K562 (cell line): ENCODE results near the gene EIF4E1B. TPM values are rescaled to one million over a fixed set of nuclear protein-coding genes. Genes with fewer than 3 reads are reported as not detected.

Experiments
- ATAC-seq: fragments of 200-7000 bp; cut with Tn5 transposase; 3 replicates; pipeline ENCODE4 v1.9.1; 2020; ENCODE audit warnings: moderate library complexity
- BruUV-seq: library from RNA; stranded (reverse); fragments of 400-500 nt; replicated peaks from 2 replicates; lab custom pipeline; 2021; lab: Mats Ljungman, UMichigan
- CTCF ChIA-PET: fragments of 300-600 bp; formaldehyde crosslinking; extraction: SDS; loops from one replicate; lab custom pipeline; 2021; ENCODE audit warnings: low intra/inter-chr PET ratio; lab: Yijun Ruan, JAX
- POLR2A ChIA-PET: fragments of 300-600, 350-650 bp; sonication (Branson Sonifier 250); formaldehyde crosslinking; extraction: SDS; loops from one replicate; lab custom pipeline; 2021; ENCODE audit warnings: antibody characterized with exemption, inconsistent platforms; lab: Yijun Ruan, JAX
- DNase-seq, 4 experiments: peaks; one replicate each; pipeline versions ENCODE4 v3.0.0 to v3.0.0-alpha.2; 2011 to 2018; ENCODE audit warnings: low spot score in 3 of 4, mixed read lengths in 3 of 4; ENCODE audit errors: extremely low read depth in 1 of 4
- FAIRE-seq: peaks from 2 replicates; lab custom pipeline; 2011; peaks lifted over from hg19 to GRCh38; lab: Jason Lieb, UNC
- H2AFZ ChIP-seq: 2 replicates; pipeline ENCODE4 v1.6.0; 2011; ENCODE audit warnings: low read depth, low read length, control low read depth, inconsistent platforms
- H3K27ac ChIP-seq: fragments of 200-600 bp; 3 replicates; pipeline ENCODE4 v1.8.0; 2011; ENCODE audit warnings: low read depth, mild to moderate bottlenecking, control low read depth, inconsistent platforms, low read length, moderate library complexity, mixed read lengths; ENCODE audit errors: extremely low read depth
- H3K27me3 ChIP-seq, 2 experiments: fragments of 300-600 bp in 1 of 2; 2 replicates in 1 of 2; 3 replicates in 1 of 2; pipeline versions ENCODE4 v1.6.0 to v1.8.0; 2011; ENCODE audit warnings: inconsistent platforms in 2 of 2, low read length in 2 of 2, mild to moderate bottlenecking in 1 of 2, mixed read lengths in 1 of 2, moderate library complexity in 1 of 2; ENCODE audit not compliant: control insufficient read depth in 2 of 2, insufficient read depth in 2 of 2
- H3K36me3 ChIP-seq: fragments of 300-600 bp; 3 replicates; pipeline ENCODE4 v1.8.0; 2011; ENCODE audit warnings: mild to moderate bottlenecking, low read length, inconsistent platforms; ENCODE audit not compliant: control insufficient read depth, insufficient read depth
- H3K4me1 ChIP-seq, 2 experiments: fragments of 200-600 bp in 1 of 2; replicated peaks in 1 of 2; 2 replicates in 1 of 2; 3 replicates in 1 of 2; pipeline versions ENCODE4 v1.5.1 to v1.8.0; 2011; ENCODE audit warnings: inconsistent platforms in 2 of 2, low read length in 2 of 2, mild to moderate bottlenecking in 1 of 2, mixed read lengths in 1 of 2, moderate library complexity in 1 of 2; ENCODE audit not compliant: control insufficient read depth in 2 of 2, insufficient read depth in 2 of 2
- H3K4me2 ChIP-seq: 2 replicates; pipeline ENCODE4 v1.6.1; 2011; ENCODE audit warnings: low read length, control low read depth, inconsistent platforms, mixed read lengths; ENCODE audit not compliant: insufficient read depth
- H3K4me3 ChIP-seq: fragments of 200-600 bp; sonication (generic), shearing (Covaris generic); 2 replicates; pipeline ENCODE4 v1.5.1; 2016; ENCODE audit warnings: control low read depth, inconsistent platforms
- H3K79me2 ChIP-seq: fragments of 200-600 bp; 3 replicates; pipeline ENCODE4 v1.8.0; 2011; ENCODE audit warnings: low read length, inconsistent platforms; ENCODE audit not compliant: control insufficient read depth, insufficient read depth
- H3K9ac ChIP-seq, 2 experiments: 2 replicates each; pipeline versions ENCODE4 v1.6.0 to v1.6.1; 2011; ENCODE audit warnings: low read depth in 2 of 2, low read length in 2 of 2, control low read depth in 1 of 2, inconsistent platforms in 1 of 2, mild to moderate bottlenecking in 1 of 2, mixed read lengths in 1 of 2; ENCODE audit not compliant: insufficient read depth in 1 of 2
- H3K9me1 ChIP-seq: one replicate; pipeline ENCODE4 v1.6.0; 2011; ENCODE audit warnings: inconsistent platforms, mild to moderate bottlenecking, low read length, moderate library complexity; ENCODE audit not compliant: control insufficient read depth, insufficient read depth
- H3K9me3 ChIP-seq: replicated peaks from 2 replicates; pipeline ENCODE4 v1.5.1; 2011; ENCODE audit warnings: low read depth, low read length, inconsistent platforms; ENCODE audit not compliant: control insufficient read depth, insufficient read depth
- H4K20me1 ChIP-seq: replicated peaks from 2 replicates; pipeline ENCODE4 v1.6.1; 2011; ENCODE audit warnings: low read length, inconsistent platforms, mixed read lengths; ENCODE audit not compliant: control insufficient read depth, insufficient read depth
- ATF1 ChIP-seq, 2 experiments: fragments of 450-650 bp in 1 of 2; IDR thresholded peaks; 2 replicates each; pipeline ENCODE4 v1.6.1; 2016; ENCODE audit warnings: missing compliant biosample characterization in 1 of 2, missing genetic modification characterization in 1 of 2
- CREBBP ChIP-seq: IDR thresholded peaks from one replicate; pipeline ENCODE4 v1.6.1; 2012; ENCODE audit warnings: low read depth, mild to moderate bottlenecking, control low read depth, inconsistent platforms, low read length
- NFE2 ChIP-seq: IDR thresholded peaks from 2 replicates; pipeline ENCODE4 v1.6.1; 2014; ENCODE audit warnings: antibody characterized with exemption, low read depth
- PHB ChIP-seq: fragments of 250-450 bp; sonication (Bioruptor Pico); IDR thresholded peaks from 2 replicates; pipeline ENCODE4 v1.5.0; 2021
- POU5F1 ChIP-seq: fragments of 150-350 bp; IDR thresholded peaks from 2 replicates; pipeline ENCODE4 v1.6.1; 2014; ENCODE audit warnings: borderline replicate concordance, low read length, low read depth, mild to moderate bottlenecking; ENCODE audit not compliant: partially characterized antibody
- RBM22 ChIP-seq: fragments of 200-400 bp; formaldehyde crosslinking; IDR thresholded peaks from 2 replicates; pipeline ENCODE4 v1.6.1; 2018; ENCODE audit warnings: low read length, low read depth; ENCODE audit not compliant: poor library complexity, severe bottlenecking
- SP1 ChIP-seq: sonication (generic); formaldehyde crosslinking; IDR thresholded peaks from 2 replicates; pipeline ENCODE4 v1.8.1; 2022; ENCODE audit warnings: mild to moderate bottlenecking, missing genetic modification reagents
- SP2 ChIP-seq: IDR thresholded peaks from 2 replicates; pipeline ENCODE4 v1.6.1; 2011; ENCODE audit warnings: mild to moderate bottlenecking, low read depth, low read length, moderate library complexity; ENCODE audit not compliant: poor library complexity, severe bottlenecking; ENCODE audit errors: extremely low read depth
- TCF7L2 ChIP-seq: fragments of 150-350 bp; IDR thresholded peaks from 2 replicates; pipeline ENCODE4 v1.6.1; 2016; ENCODE audit warnings: low read depth, mild to moderate bottlenecking, low read length, moderate library complexity
- VEZF1 ChIP-seq: fragments of 200-800 bp; sonication (Bioruptor generic); IDR thresholded peaks from 2 replicates; pipeline ENCODE4 v1.6.1; 2017; ENCODE audit warnings: missing genetic modification characterization, missing compliant biosample characterization
- ZNF12 ChIP-seq: sonication (generic); formaldehyde crosslinking; IDR thresholded peaks from 2 replicates; pipeline ENCODE4 v1.4.0; 2020; ENCODE audit warnings: mild to moderate bottlenecking, missing genetic modification reagents
- ZNF347 ChIP-seq: fragments of 450-650 bp; formaldehyde crosslinking; IDR thresholded peaks from 2 replicates; pipeline ENCODE4 v1.4.0; 2020; ENCODE audit warnings: low read depth, mild to moderate bottlenecking, moderate library complexity
- ZNF785 ChIP-seq: fragments of 250-450 bp; sonication (Bioruptor Pico); IDR thresholded peaks from 2 replicates; pipeline ENCODE4 v1.4.0; 2020; ENCODE audit warnings: mild to moderate bottlenecking
- WGBS: fragments of 100-300 bp; shearing (Covaris generic); methylation state at CpG from one replicate; pipeline ENCODE4 v1.1.6; 2016; ENCODE audit warnings: low coverage, mixed read lengths; ENCODE audit not compliant: insufficient coverage; ENCODE audit errors: missing lambda C conversion rate; 5-methylcytosine and 5-hydroxymethylcytosine counted together
- in situ Hi-C: fragments of 300-500 bp; cut with MboI; formaldehyde crosslinking; loops from 4 replicates; pipeline ENCODE4 v1.15.0; 2018; ENCODE audit warnings: inconsistent platforms, mixed read lengths
- intact Hi-C: fragments of 100-400 bp; cut with micrococcal nuclease; formaldehyde crosslinking; loops from 2 replicates; pipeline ENCODE4 v1.14.2; 2022
- polyA plus RNA-seq, 8 experiments: library from polyadenylated mRNA; depleted of rRNA in 4 of 8; stranded (reverse) in 5 of 8; unstranded in 3 of 8; fragments of >200 nt; fragmentation: Nextera tagmentation in 2 of 8; fragmentation: Illumina TruSeq in 1 of 8; extraction: Ambion mirVana in 2 of 8; extraction: Trizol in 1 of 8; gene quantifications; 2 replicates each; pipeline versions ENCODE4 v1.2.1 to v1.2.3, GENCODE V29; 2011 to 2014; ENCODE audit warnings: inconsistent platforms in 1 of 8, missing spikeins in 1 of 8
- total RNA-seq, 7 experiments: library from RNA; depleted of rRNA in 6 of 7; stranded (reverse); fragments of >200 nt in 6 of 7; fragmentation: Illumina TruSeq in 2 of 7; extraction: Trizol in 2 of 7; gene quantifications; 2 replicates each; pipeline versions ENCODE4 v1.2.1 to v1.2.3, GENCODE V29; 2011 to 2021; ENCODE audit warnings: low replicate concordance in 1 of 7

EIF4E1B gene
- total and polyA plus RNA-seq, 9 of the 15 experiments (the other 6 are each of a cell fraction or from before 2014, with no cell fraction given): not detected

- intact Hi-C loops: no loop called here
- H3K4me2 ChIP-seq: no peak overlapping the region
- TF ChIP-seq RBM22 (no peak), VEZF1 (CRISPR knock-in tag) (no peak), SP1 (CRISPR knock-in tag) (no peak), TCF7L2 (no peak), ZNF785 (CRISPR knock-in tag) (no peak), SP2 (no peak), ZNF347 (no peak), NFE2 (no peak), ATF1 (CRISPR knock-in tag; IDR thresholded peaks at IDR 0.05) (no peak), ATF1 (tag; IDR thresholded peaks at IDR 0.05) (no peak), PHB (CRISPR knock-in tag) (no peak), CREBBP (no peak), POU5F1 (no peak), ZNF12 (no peak)
- TF ChIP-seq, all 486 proteins: peak for 0
- DNase-seq (no peak), ATAC-seq (no peak), FAIRE-seq (no peak)
- Histone ChIP-seq H3K27ac (no peak overlapping the region), H3K79me2 (no peaks in the 10 kb centered on the region), H3K9me3 (no peaks in the 10 kb centered on the region), H3K36me3 (no peaks in the 10 kb centered on the region), H3K9me1 (no peaks in the 10 kb centered on the region), H4K20me1 (peaks cover 13% of the 10 kb centered on the region; the same call in 1 of the 2 replicates), H3K4me3 (no peak overlapping the region), H2AFZ (no peak overlapping the region), H3K9ac (no peak overlapping the region), H3K4me1 (peaks cover 0 to 23% of the 10 kb centered on the region in 2 experiments; a peak in 2 of 5 replicates), H3K27me3 (peaks cover 46 to 80% of the 10 kb centered on the region in 2 experiments)
- CTCF ChIA-PET: no interaction called here
- POLR2A ChIA-PET: no interaction called here
- in situ Hi-C loops: no loop called here
- WGBS: 31% methylated on average over 30 of the region's 34 CpGs
- no TSS peak for BruUV-seq
Observed at GRCh38 chr5:176629317-176629852, 1.1 kb upstream of the EIF4E1B start.
